Right renal pelvis (tissue), 4 donors: ENCODE data around the gene MYOC. TPM values are rescaled to one million over a fixed set of nuclear protein-coding genes. Genes with fewer than 3 reads are reported as not detected.
"Not testable (repeated sequence)": the region's sequence is repeated elsewhere in the genome, so short reads cannot be mapped to it uniquely, and the experiment has no call there.

Experiments
- DNase-seq, 4 donors: peaks; one replicate each; pipeline ENCODE4 v3.0.0-alpha.2; 2013; ENCODE audit warnings: low read depth in 4 of 4, low spot score in 3 of 4, missing footprints in 1 of 4
- polyA plus RNA-seq, 4 donors: library from polyadenylated mRNA; unstranded; fragments of 120-200 nt; gene quantifications; one replicate each; pipeline ENCODE4 v1.2.1, GENCODE V29; 2013; ENCODE audit not compliant: insufficient read length in 4 of 4

Gene MYOC
- polyA plus RNA-seq, 4 donors: 0.08 to 0.29 (median 0.21) TPM

- no peak for DNase-seq
Observed at GRCh38 chr1:171654201-171654941, 1.9 kb upstream of the MYOC start.

- DNase-seq: no peak
Observed at GRCh38 chr1:171653796-171654195, 1.3 kb upstream of the MYOC start.

GRCh38 chr1:171646249-171646560 lies 6.3 kb downstream of the MYOC start:
- no peak for DNase-seq

GRCh38 chr1:171645553-171646248 lies 6.8 kb downstream of the MYOC start:
- no peak for DNase-seq

GRCh38 chr1:171644805-171645483 lies 7.5 kb downstream of the MYOC start:
- peak; percentile 81 to 85 (median 84) for DNase-seq

- no peak for DNase-seq
Observed at GRCh38 chr1:171643156-171643555, 9.3 kb downstream of the MYOC start.

- DNase-seq: no peak
Observed at GRCh38 chr1:171642197-171642596, 10.3 kb downstream of the MYOC start.

GRCh38 chr1:171641076-171641864 lies 11.2 kb downstream of the MYOC start:
- DNase-seq: no peak

- DNase-seq: no peak
Observed at GRCh38 chr1:171640225-171640624, 12.3 kb downstream of the MYOC start.

GRCh38 chr1:171637928-171638576 lies 14.4 kb downstream of the MYOC start:
- DNase-seq: no peak

- no peak for DNase-seq
Observed at GRCh38 chr1:171636141-171636540, 16.3 kb downstream of the MYOC start.

- no peak for DNase-seq
Observed at GRCh38 chr1:171635661-171636060, 16.8 kb downstream of the MYOC start.

- no peak for DNase-seq
Observed at GRCh38 chr1:171628225-171628624, 24.3 kb downstream of the MYOC start.

- no peak for DNase-seq
Observed at GRCh38 chr1:171627020-171627419, 25.5 kb downstream of the MYOC start.

GRCh38 chr1:171625225-171625624 lies 27.3 kb downstream of the MYOC start:
- DNase-seq: no peak

- DNase-seq: no peak
Observed at GRCh38 chr1:171623651-171624331, 28.7 kb downstream of the MYOC start.

GRCh38 chr1:171622152-171622462 lies 30.4 kb downstream of the MYOC start, which contains the start of gene MYOCOS:
TSS of gene MYOCOS (plus strand) at chr1:171622243. CDS start at chr1:171623884, 1,641 bp downstream.
- DNase-seq: no peak

- DNase-seq: no peak
Observed at GRCh38 chr1:171616586-171616985, 35.9 kb downstream of the MYOC start.

- not testable (repeated sequence) for DNase-seq
Observed at GRCh38 chr1:171615122-171615906, 37.2 kb downstream of the MYOC start.
